Activated T-cell treated with anti-CD3 and anti-CD28 coated beads, Interleukin-2, amount 50 U/mL, for 4 hours (primary cell): ENCODE measurements around the gene NBDY. TPM values are rescaled to one million over a fixed set of nuclear protein-coding genes. Genes with fewer than 3 reads are reported as not detected.
"Not testable (repeated sequence)": the region's sequence is repeated elsewhere in the genome, so short reads cannot be mapped to it uniquely, and the experiment has no call there.

Source experiments
- ATAC-seq, 2 donors: fragments of 200-7000 bp; cut with Tn5 transposase; one replicate each; pipeline ENCODE4 v1.10.0; 2021
- DNase-seq: peaks from one replicate; pipeline ENCODE4 v3.0.0-alpha.2; 2020
- H3K27me3 Mint-ChIP-seq: one replicate; pipeline ENCODE4 v1.8.0; 2021; ENCODE audit warnings: low read depth, mixed read lengths
- H3K36me3 Mint-ChIP-seq: one replicate; pipeline ENCODE4 v1.8.0; 2022; ENCODE audit warnings: mixed read lengths; ENCODE audit not compliant: insufficient read depth
- H3K4me1 Mint-ChIP-seq: one replicate; pipeline ENCODE4 v1.8.0; 2021; ENCODE audit warnings: low read depth, mixed read lengths
- H3K4me3 Mint-ChIP-seq: one replicate; pipeline ENCODE4 v1.8.0; 2021; ENCODE audit warnings: mild to moderate bottlenecking, moderate library complexity, mixed read lengths
- H3K9me3 Mint-ChIP-seq: one replicate; pipeline ENCODE4 v1.8.0; 2021; ENCODE audit warnings: mixed read lengths
- total RNA-seq, 3 donors: library from RNA; stranded (reverse); gene quantifications; one replicate each; pipeline ENCODE4 v1.2.1, GENCODE V29; 2021

The NBDY gene
- total RNA-seq, 3 donors from 2014 or later = 23.8 to 29.5 (median 26.7) TPM

DNA sequence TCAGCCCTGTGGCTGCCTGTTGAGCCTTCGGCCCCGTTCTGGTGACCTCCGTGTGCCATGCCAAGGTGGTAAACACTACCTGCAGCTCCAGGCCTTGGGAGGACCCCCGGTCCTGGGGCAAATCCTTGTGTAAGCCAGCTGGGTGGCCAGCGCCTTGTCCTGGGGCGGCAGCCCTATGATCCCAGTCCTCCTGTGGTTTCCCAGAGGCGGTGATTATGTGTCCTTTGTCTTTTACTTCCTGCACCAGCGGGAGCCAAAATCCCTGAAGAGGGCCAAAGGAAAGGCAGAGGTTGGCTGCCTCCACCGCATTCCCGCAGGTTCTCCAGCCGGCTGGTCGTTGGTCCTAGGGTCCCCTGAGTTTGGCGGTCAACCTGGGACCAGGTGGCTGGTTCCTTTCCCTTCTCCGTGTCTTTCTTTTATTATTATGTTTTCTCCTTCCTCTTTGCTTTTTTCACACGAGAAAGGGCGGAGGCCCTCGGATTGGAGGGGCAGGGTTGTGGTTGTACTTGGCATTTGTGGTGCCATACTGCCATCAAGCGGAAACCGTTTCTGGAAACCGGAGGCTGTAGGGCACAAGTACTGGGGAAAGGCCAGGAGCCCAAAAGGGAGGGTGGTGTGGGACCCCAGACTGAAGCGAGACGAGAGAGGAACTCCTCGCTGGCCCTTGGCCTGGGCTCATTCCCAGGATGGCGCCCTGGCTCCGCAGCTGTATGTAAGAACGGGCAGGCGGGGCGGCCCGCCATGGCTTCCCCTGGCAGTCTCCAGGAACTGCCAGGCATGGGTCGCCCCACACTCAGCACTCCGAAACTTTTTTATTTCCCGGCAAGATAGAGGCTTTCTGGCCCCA is 43.9 kb downstream of the NBDY start:
- not testable (repeated sequence) for H3K4me1 Mint-ChIP-seq, H3K36me3 Mint-ChIP-seq, H3K4me3 Mint-ChIP-seq, DNase-seq, H3K27me3 Mint-ChIP-seq, H3K9me3 Mint-ChIP-seq
- peak in 1 of 2 donors; percentile 61 for ATAC-seq

DNA sequence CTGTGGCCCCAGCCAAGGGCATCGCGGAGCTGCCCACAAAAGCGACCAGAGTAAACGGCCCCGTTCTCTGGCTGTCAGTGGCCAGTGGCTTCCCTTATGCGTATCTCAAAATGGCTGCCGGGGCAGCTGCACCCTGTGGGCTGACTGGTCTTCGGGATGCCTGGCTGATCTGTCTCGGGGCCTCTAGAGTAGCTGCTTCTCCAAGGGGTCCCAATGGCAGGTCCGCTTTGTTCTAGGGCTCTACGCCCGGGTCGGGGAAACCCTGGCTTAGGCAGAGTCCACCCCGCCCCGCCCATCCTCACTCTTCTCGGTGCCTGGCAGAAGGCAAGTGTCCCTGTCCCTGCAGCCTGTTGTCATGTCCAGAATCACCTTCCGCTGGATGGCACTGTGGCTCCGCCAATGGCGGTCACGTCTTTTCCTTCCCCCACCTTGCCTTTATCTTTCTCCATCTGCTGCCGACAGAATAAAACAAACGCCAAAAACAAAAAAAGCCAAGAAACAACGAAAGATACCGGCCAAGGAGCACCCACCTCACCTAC is 44.5 kb downstream of the NBDY start:
- not testable (repeated sequence) for H3K36me3 Mint-ChIP-seq, H3K9me3 Mint-ChIP-seq, H3K27me3 Mint-ChIP-seq, DNase-seq, H3K4me1 Mint-ChIP-seq, H3K4me3 Mint-ChIP-seq
- ATAC-seq = peak in 1 of 2 donors; percentile 64

DNA sequence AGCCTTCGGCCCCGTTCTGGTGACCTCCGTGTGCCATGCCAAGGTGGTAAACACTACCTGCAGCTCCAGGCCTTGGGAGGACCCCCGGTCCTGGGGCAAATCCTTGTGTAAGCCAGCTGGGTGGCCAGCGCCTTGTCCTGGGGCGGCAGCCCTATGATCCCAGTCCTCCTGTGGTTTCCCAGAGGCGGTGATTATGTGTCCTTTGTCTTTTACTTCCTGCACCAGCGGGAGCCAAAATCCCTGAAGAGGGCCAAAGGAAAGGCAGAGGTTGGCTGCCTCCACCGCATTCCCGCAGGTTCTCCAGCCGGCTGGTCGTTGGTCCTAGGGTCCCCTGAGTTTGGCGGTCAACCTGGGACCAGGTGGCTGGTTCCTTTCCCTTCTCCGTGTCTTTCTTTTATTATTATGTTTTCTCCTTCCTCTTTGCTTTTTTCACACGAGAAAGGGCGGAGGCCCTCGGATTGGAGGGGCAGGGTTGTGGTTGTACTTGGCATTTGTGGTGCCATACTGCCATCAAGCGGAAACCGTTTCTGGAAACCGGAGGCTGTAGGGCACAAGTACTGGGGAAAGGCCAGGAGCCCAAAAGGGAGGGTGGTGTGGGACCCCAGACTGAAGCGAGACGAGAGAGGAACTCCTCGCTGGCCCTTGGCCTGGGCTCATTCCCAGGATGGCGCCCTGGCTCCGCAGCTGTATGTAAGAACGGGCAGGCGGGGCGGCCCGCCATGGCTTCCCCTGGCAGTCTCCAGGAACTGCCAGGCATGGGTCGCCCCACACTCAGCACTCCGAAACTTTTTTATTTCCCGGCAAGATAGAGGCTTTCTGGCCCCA is 49.3 kb downstream of the NBDY start:
- H3K36me3 Mint-ChIP-seq, H3K9me3 Mint-ChIP-seq, H3K27me3 Mint-ChIP-seq, H3K4me3 Mint-ChIP-seq, DNase-seq: not testable (repeated sequence)
- peak in 1 of 2 donors; percentile 64 for ATAC-seq
- H3K4me1 Mint-ChIP-seq = peaks cover 21% of the 10 kb centered on the region

DNA sequence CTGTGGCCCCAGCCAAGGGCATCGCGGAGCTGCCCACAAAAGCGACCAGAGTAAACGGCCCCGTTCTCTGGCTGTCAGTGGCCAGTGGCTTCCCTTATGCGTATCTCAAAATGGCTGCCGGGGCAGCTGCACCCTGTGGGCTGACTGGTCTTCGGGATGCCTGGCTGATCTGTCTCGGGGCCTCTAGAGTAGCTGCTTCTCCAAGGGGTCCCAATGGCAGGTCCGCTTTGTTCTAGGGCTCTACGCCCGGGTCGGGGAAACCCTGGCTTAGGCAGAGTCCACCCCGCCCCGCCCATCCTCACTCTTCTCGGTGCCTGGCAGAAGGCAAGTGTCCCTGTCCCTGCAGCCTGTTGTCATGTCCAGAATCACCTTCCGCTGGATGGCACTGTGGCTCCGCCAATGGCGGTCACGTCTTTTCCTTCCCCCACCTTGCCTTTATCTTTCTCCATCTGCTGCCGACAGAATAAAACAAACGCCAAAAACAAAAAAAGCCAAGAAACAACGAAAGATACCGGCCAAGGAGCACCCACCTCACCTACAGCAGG is 50.0 kb downstream of the NBDY start:
- not testable (repeated sequence) for H3K36me3 Mint-ChIP-seq, DNase-seq, H3K27me3 Mint-ChIP-seq, H3K4me3 Mint-ChIP-seq, H3K9me3 Mint-ChIP-seq
- H3K4me1 Mint-ChIP-seq = peaks cover 21% of the 10 kb centered on the region
- peak in 1 of 2 donors; percentile 69 for ATAC-seq

DNA sequence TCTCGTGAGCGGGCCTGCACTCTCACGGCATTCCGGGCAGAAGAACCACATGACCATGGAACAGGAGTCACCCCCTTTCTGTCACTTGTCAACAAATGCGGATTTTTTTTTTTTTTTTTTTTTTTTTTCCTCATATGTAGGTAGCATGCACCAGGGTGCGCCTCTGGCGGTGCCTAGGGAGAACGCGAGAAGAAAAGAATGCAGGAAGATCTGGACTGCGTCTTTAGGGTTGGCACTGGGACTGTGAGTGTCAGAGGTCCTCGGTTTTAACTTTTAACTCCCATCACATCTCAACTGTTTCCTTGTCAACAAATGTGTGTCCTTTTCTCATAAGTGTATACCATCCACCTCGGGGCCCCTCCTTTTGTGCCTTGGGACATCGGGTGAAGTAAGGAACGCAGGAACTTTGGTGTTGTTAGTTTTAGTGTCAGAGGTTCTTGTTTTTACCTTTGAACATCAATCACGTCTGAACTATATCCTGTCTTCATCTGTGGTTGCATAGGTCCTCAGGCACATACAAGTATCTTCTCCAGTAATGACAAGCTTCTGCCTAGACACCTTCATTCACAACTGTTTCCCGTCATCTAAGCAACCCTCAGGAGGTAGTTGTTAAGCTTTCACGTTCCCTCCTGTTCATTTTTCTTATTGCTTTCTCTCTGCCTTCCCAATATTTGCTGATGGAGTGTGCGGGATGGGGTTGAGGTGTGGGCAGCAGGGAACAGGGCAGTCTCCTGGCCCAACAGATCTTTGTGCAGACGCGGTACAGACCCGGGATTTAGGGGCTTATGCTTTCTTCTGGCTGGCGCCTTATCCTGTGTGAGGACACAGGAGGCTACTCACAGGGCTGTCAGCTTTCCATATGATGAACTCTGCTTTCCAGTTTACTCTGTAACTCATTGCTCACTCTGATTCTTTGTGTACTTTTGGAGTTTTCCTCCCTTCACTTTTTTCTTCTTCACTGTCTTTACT is 51.9 kb downstream of the NBDY start:
- peak in 1 of 2 donors; percentile 40 for ATAC-seq
- not testable (repeated sequence) for H3K27me3 Mint-ChIP-seq, H3K4me3 Mint-ChIP-seq, H3K36me3 Mint-ChIP-seq, H3K9me3 Mint-ChIP-seq, DNase-seq
- peaks cover 21% of the 10 kb centered on the region for H3K4me1 Mint-ChIP-seq

DNA sequence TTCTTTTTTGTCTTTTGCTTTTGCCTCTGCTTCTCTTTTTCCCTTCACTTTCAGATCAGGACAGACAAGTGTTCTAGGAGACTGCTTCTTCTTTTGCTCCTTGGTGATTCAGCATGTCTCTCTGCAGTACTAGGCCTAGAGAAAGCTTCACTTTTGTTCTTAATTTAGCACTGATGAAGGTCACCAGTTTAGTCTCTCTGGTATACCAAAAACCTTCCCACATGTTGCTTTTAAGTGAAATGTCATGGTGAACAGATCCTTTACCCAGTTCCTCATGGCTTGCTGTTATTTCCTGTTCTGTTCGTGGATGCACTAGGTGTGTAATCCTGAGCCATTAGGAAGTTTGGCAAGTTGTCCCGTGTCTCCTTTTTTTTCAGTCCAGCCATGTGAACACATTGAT is 53.3 kb downstream of the NBDY start:
- ATAC-seq = no peak
- Mint-ChIP-seq H3K27me3 (no peaks in the 10 kb centered on the region), H3K9me3 (no peaks in the 10 kb centered on the region), H3K36me3 (peaks cover 5% of the 10 kb centered on the region), H3K4me1 (peaks cover 28% of the 10 kb centered on the region), H3K4me3 (no peak overlapping the region)
- DNase-seq = no peak

DNA sequence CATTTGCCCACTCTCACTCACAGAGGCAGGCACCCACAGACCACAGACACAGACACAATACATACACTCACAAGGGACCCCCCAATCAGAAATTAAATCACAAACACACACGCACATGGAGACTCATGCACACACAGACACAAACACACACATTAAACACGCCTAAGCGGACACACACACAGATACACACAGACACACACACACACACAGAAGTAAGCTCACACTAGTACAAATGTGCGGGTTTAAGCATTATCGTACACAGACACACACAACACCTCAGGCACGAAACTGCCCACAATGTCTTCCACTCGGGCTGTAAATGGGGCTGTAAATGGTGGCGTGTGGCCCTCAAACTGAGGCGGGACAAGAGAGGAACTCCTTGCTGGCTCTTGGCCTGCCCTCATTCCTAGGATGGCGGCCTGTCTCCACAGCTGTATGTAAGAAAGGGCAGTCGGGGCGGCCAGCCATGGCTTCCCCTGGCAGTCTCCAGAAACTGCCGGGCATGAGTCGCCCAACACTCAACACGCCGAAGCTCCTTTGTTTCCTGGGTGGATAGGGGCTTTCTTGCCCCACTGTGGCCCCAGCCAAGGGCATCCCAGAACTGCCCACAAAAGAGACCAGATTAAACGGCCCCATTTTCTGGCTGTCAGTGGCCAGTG is 53.9 kb downstream of the NBDY start:
- Mint-ChIP-seq H3K9me3 (no peaks in the 10 kb centered on the region), H3K27me3 (no peaks in the 10 kb centered on the region), H3K4me1 (peaks cover 28% of the 10 kb centered on the region), H3K36me3 (peaks cover 5% of the 10 kb centered on the region), H3K4me3 (no peak overlapping the region)
- ATAC-seq = no peak
- no peak for DNase-seq

DNA sequence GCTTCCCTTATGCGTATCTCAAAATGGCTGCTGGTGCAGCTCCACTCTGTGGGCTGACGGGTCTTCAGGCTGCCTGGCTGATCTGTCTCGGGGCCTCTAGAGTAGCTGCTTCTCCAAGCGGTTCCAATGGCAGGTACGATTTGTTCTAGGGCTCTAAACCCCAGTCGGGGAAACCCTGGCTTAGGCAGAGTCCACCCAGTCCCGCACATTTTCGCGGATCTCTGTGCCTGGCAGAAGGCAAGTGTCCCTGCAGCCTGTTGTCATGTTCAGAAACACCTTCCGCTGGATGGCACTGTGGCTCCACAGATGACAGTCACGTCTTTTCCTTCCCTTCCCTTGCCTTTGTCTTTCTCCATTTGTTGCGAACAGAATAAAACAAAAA is 54.4 kb downstream of the NBDY start:
- Mint-ChIP-seq H3K36me3 (peaks cover 5% of the 10 kb centered on the region), H3K4me1 (peaks cover 28% of the 10 kb centered on the region), H3K4me3 (no peak overlapping the region), H3K27me3 (no peaks in the 10 kb centered on the region), H3K9me3 (no peaks in the 10 kb centered on the region)
- DNase-seq (peak; percentile 79), ATAC-seq (no peak)

DNA sequence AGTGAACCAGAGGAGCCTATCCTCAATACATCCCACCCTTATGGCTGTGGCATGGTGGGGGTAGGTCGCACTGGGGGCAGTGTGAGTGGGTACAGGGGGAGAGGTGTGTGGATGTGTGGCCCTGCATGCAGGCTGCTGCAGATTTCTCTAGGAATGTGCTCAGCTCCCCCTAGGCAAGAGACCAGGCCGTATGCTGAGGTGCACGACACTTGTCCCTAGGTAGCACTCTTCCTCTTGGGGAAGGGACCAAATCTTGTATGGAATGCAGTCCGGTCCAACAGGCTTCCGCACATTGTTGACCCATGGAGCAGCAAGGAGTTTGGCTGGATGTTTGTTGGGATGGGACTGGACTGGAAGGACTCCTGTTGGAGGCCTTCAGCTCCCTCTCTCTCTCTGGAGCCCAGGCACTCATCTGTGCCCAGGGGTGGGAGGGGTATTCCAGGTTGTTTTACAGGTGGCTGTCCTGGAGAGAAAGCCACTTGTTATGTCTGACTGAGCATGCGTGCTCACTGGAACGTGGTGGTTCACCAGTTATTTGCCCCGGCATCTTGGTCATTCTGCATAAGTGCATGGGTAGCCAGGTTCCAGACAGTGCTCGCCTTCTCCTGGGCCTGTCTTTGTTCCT is 55.1 kb downstream of the NBDY start:
- H3K27me3 Mint-ChIP-seq = no peaks in the 10 kb centered on the region
- DNase-seq = no peak
- no peaks in the 10 kb centered on the region for H3K9me3 Mint-ChIP-seq
- H3K36me3 Mint-ChIP-seq = peaks cover 5% of the 10 kb centered on the region
- peaks cover 28% of the 10 kb centered on the region for H3K4me1 Mint-ChIP-seq
- H3K4me3 Mint-ChIP-seq = no peak overlapping the region
- ATAC-seq = no peak

DNA sequence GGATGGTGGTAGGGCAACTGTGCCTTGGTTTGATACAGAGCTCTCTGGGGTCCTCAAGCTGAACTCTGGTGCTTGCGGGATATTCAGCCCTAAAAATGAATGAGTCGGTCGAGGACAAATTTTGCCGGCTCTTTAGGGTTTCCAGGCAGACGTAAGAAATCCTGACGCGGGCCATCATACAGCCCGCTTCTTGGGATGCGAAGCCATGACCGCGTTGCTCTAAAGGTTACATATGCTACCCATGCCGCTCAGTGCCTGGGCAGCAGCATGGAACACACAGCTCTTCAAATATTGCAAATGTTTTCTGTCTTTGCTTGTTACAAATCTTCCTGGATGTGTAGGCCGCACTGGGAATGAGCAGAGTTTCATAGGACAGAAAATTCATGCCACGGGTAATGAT is 55.6 kb downstream of the NBDY start:
- no peak overlapping the region for H3K4me3 Mint-ChIP-seq
- H3K36me3 Mint-ChIP-seq = peaks cover 5% of the 10 kb centered on the region
- H3K27me3 Mint-ChIP-seq = no peaks in the 10 kb centered on the region
- ATAC-seq (no peak), DNase-seq (no peak)
- H3K4me1 Mint-ChIP-seq = peaks cover 28% of the 10 kb centered on the region
- H3K9me3 Mint-ChIP-seq = no peaks in the 10 kb centered on the region

DNA sequence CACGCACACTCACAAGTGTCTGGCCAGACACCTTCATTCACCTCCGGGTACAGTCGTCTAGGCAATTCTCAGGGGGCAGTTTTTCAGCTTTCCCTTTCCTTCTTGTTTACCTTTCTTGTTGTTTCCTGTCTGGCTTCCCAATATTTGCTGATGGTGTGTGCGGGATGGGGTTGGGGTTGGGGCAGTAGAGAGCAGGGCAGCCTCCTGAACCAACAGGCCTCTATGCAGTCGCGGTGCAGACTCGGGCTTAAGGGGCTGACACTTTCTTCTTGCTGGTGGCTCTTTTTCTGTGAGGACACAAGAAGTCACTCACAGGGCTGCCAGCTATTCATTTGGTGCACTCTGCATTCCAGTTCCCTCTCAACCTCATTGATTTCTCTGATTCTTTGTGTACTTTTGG is 56.4 kb downstream of the NBDY start:
- Mint-ChIP-seq H3K4me1 (peaks cover 28% of the 10 kb centered on the region), H3K27me3 (no peaks in the 10 kb centered on the region), H3K4me3 (no peak overlapping the region), H3K9me3 (no peaks in the 10 kb centered on the region), H3K36me3 (peaks cover 5% of the 10 kb centered on the region)
- no peak for ATAC-seq
- no peak for DNase-seq

DNA sequence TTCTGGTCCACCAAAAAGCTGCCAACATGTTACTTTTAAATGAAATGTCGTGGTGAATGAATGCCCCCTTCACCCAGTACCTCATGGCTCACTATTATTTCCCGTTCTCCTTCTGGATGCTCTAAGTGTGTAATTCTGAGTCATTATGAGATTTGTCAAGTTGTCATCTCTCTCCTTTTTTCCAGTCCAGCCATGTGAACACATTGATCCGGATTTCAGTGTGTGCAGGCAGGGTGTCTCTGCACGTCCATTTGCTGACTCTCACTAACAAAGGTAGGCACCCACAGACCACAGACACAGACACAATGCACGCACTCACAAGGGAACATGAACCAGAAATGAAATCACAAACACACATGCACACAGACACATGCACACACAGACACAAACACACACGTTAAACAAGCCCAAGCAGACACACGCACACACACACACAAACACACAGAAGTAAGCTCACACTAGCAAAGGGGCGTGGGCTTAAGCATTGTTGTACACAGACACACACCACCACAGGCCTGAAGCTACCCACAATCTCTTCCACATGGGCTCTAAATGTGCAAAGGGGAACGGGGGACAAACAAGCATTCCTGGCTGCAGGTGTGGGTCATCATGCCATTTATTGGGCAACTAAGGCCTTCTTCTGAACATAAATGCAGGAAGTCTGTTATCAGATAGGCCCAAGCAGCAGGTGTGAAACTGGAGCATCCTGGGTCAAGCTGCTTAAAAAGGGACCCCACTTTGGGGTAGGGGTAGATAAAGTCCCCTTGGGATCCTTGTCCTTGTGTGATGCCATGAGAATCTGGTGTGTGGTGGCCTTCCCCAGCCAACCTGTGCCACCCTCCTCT is 58.1 kb downstream of the NBDY start:
- DNase-seq (no peak), ATAC-seq (no peak)
- Mint-ChIP-seq H3K9me3 (no peaks in the 10 kb centered on the region), H3K4me1 (peaks cover 24% of the 10 kb centered on the region), H3K27me3 (no peaks in the 10 kb centered on the region), H3K36me3 (peaks cover 5% of the 10 kb centered on the region), H3K4me3 (no peak overlapping the region)
